ENCODE results near the gene FNIP2. TPM values are rescaled to one million over a fixed set of nuclear protein-coding genes. Genes with fewer than 3 reads are reported as not detected.

Gene FNIP2
- total RNA-seq, 2 experiments from 2014 or later = 17.7 to 19.4 TPM

DNA sequence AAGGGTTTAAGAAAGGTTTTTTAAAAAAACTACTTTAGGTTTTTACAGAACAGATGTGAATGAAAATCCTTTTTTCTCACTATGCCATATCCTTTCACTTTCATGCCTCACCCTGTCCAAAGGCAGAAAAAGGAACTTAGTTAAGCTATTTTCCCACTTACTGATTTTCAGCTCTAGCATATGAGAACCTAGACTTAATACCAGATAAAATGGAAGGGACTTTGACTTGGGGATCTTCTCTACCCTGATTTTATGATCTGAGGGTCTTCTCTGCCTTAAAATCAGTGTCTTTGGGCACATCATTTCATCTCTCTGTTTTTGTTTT is 42.4 kb downstream of the FNIP2 start:
- H3K4me3 Mint-ChIP-seq = no peak overlapping the region
- H3K36me3 Mint-ChIP-seq = peaks cover 3% of the 10 kb centered on the region
- peaks cover 46% of the 10 kb centered on the region for H3K4me1 Mint-ChIP-seq (ENCODE audit: low read depth)
- H3K9me3 Mint-ChIP-seq = no peaks in the 10 kb centered on the region
- no peak overlapping the region for H3K27ac Mint-ChIP-seq
- no peak for DNase-seq
- intact Hi-C loops (cut with micrococcal nuclease) = loop anchor here (2.0 kb wide), 2 partner anchors 32 to 42 kb away; partner anchors contain the start of gene FNIP2
- POLR2A ChIA-PET = interaction anchor here (0.6 to 2.1 kb wide), 4 partner anchors 10 to 397 kb away, joined by 3 to 8 read pairs (median 7); no protein-coding TSS in a partner anchor
- H3K27me3 Mint-ChIP-seq = no peaks in the 10 kb centered on the region
- CTCF ChIA-PET = interaction anchor here (0.9 to 1.2 kb wide), 3 partner anchors 11 to 40 kb away, joined by 3 read pairs; no protein-coding TSS in a partner anchor

DNA sequence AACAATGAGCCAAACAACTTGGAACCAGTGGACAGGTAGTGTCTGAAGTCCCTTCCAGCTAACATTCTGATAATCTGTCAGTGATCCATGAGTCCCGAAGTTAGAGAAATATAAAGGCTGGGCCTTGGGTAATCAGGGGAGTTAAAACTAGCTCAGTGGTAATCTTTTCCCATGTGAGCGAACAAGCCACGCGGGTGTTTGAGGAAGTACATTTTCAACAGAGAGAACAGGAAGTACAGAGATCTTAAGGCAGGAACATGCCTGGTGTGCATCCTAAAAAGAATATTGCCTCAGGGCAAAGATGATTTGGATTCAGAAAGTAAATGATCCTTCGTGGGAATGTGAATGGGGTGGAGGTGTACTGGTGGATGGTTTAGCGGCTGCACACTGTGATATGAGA is 42.9 kb downstream of the FNIP2 start:
- ChIA-PET POLR2A (interaction anchor here (0.6 to 2.1 kb wide), 2 partner anchors 15 to 397 kb away, joined by 3 to 7 read pairs; no protein-coding TSS in a partner anchor), CTCF (interaction anchor here (0.9 to 1.2 kb wide), 2 partner anchors 11 to 40 kb away, joined by 3 read pairs; no protein-coding TSS in a partner anchor)
- intact Hi-C loops (cut with micrococcal nuclease) = loop anchor here (2.0 kb wide), 2 partner anchors 33 to 43 kb away; partner anchors contain the start of gene FNIP2
- Mint-ChIP-seq H3K4me1 (ENCODE audit: low read depth) (peaks cover 46% of the 10 kb centered on the region), H3K36me3 (peaks cover 3% of the 10 kb centered on the region), H3K9me3 (no peaks in the 10 kb centered on the region), H3K27ac (peak overlapping the region; percentile 53), H3K27me3 (no peaks in the 10 kb centered on the region), H3K4me3 (peak overlapping the region; percentile 2)
- no peak for DNase-seq

DNA sequence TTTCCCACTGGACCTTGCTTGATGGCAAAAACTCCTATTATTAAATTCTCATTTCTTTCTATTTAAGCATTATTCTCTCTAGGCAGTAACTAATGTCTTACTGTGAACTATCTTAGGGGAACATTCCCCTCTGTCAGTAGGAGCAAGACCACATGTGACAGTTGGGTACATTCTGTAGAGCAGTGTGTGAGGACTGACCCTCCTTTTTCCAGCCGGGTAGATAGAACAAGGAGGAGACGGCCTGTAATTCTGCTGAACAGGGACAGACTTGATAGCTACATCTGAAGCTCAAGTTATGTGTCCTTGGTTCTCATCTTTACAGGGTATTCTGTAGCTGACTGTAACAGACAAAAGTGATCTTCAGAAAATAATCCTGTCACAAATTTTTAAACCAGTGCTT is 43.3 kb downstream of the FNIP2 start:
- Mint-ChIP-seq H3K9me3 (no peaks in the 10 kb centered on the region), H3K27me3 (no peaks in the 10 kb centered on the region), H3K36me3 (peaks cover 3% of the 10 kb centered on the region), H3K4me1 (ENCODE audit: low read depth) (peaks cover 51% of the 10 kb centered on the region), H3K4me3 (no peak overlapping the region), H3K27ac (no peak overlapping the region)
- intact Hi-C loops (cut with micrococcal nuclease) = no loop called here
- DNase-seq = no peak
- ChIA-PET POLR2A (no interaction called here), CTCF (interaction anchor here (0.9 to 1.2 kb wide), 2 partner anchors 10 to 39 kb away, joined by 3 read pairs; no protein-coding TSS in a partner anchor)

DNA sequence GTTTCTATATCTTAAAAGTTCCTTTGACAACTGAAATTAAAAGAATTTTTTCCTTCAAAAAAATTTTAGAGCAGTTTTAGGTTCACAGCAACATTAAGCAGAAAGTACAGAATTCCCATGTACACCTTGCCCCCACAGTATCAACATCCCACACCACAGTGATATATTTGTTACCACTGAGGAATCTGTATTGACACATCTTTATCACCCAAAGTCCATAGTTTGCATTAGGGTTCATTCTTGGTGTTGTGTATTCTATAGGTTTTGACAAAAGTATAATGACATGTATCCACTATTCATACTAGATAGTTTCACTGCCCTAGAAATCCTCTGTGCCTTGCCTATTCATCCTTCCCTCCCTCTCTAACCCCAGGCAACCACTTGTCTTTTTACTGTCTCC is 43.7 kb downstream of the FNIP2 start:
- Mint-ChIP-seq H3K4me3 (no peak overlapping the region), H3K27me3 (no peaks in the 10 kb centered on the region), H3K27ac (no peak overlapping the region), H3K36me3 (peaks cover 3% of the 10 kb centered on the region), H3K4me1 (ENCODE audit: low read depth) (peaks cover 53% of the 10 kb centered on the region), H3K9me3 (no peaks in the 10 kb centered on the region)
- intact Hi-C loops (cut with micrococcal nuclease) = no loop called here
- DNase-seq = no peak
- CTCF ChIA-PET = no interaction called here
- POLR2A ChIA-PET = no interaction called here

DNA sequence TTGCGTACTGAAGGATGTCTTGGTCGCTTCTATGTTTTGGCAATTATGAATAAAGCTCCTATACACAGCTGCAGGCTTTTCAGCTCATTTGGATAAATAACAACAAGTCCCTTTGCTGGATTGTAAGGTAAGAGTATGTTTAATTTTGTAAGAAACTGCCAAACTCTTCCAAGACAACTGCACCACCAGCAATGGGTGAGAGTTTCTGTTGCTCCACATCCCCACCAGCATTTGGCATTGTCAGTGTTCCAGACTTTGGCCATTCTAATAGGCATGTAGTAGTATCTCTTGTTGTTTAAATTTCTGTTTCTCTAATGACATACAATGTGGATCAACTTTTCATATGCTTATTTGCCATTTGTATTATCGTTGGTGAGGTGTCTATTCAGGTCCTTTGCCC is 44.3 kb downstream of the FNIP2 start:
- Mint-ChIP-seq H3K36me3 (peaks cover 3% of the 10 kb centered on the region), H3K9me3 (no peaks in the 10 kb centered on the region), H3K4me1 (ENCODE audit: low read depth) (peaks cover 58% of the 10 kb centered on the region), H3K4me3 (no peak overlapping the region), H3K27ac (no peak overlapping the region), H3K27me3 (no peaks in the 10 kb centered on the region)
- ChIA-PET POLR2A (no interaction called here), CTCF (no interaction called here)
- no peak for DNase-seq
- intact Hi-C loops (cut with micrococcal nuclease) = no loop called here

DNA sequence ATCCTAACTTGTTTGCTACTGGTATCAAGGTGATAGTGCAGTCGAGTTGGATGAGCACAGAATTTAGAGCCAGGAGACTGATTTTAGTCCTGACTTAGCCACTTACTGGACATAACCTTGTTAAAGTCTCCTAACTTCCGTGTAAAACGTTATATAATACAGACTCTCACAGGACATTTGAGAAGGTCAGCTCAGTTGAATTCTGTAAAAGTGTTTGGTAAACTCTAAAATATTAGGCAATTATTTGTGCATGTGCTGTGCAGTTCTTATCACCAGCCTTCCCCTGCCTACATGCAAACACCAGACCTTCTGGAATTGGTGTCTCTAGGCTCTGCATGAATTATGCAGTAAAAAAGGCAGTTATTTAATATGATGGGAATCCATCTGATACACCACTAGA is 45.4 kb downstream of the FNIP2 start:
- POLR2A ChIA-PET = no interaction called here
- DNase-seq = no peak
- H3K4me3 Mint-ChIP-seq = no peak overlapping the region
- H3K36me3 Mint-ChIP-seq = peaks cover 3% of the 10 kb centered on the region
- peaks cover 58% of the 10 kb centered on the region for H3K4me1 Mint-ChIP-seq (ENCODE audit: low read depth)
- CTCF ChIA-PET = no interaction called here
- H3K9me3 Mint-ChIP-seq = no peaks in the 10 kb centered on the region
- H3K27me3 Mint-ChIP-seq = no peaks in the 10 kb centered on the region
- intact Hi-C loops (cut with micrococcal nuclease) = no loop called here
- no peak overlapping the region for H3K27ac Mint-ChIP-seq

DNA sequence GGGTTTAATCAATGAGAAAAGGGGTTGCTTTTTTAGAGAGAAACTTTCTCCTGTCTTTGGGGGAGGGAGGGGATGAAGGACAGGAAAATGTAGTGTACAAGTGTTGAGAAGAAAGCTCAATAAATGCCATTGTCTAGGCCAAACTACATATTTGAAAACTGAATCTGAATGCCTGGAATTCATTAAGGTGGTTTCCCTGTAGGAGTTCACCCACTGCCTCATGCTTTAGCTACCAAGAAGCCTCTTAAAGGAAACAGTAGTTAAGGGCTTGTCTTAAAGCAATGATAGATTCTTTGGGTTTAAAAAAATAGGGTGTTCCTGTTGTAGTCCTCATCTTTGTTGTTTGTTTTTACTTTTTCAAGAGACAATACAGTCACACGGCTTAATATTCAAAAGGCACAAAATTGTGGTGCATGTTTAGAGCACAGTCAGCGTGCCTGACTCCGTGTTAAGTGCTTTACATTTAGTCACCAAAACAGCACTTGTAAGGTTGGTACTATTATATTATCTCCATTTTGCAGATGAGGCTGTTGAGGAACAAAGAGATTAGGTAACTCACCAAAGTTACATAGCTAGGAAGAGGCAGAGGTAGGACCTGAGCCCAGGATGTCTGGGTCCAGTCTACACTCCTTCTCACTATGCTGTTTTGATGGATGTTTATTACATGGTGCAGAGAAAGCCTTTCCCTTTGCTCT is 46.0 kb downstream of the FNIP2 start:
- no peak overlapping the region for H3K4me3 Mint-ChIP-seq
- no peaks in the 10 kb centered on the region for H3K27me3 Mint-ChIP-seq
- POLR2A ChIA-PET = no interaction called here
- intact Hi-C loops (cut with micrococcal nuclease) = no loop called here
- peaks cover 57% of the 10 kb centered on the region for H3K4me1 Mint-ChIP-seq (ENCODE audit: low read depth)
- H3K9me3 Mint-ChIP-seq = no peaks in the 10 kb centered on the region
- DNase-seq = no peak
- CTCF ChIA-PET = no interaction called here
- H3K27ac Mint-ChIP-seq = no peak overlapping the region
- peaks cover 3% of the 10 kb centered on the region for H3K36me3 Mint-ChIP-seq

DNA sequence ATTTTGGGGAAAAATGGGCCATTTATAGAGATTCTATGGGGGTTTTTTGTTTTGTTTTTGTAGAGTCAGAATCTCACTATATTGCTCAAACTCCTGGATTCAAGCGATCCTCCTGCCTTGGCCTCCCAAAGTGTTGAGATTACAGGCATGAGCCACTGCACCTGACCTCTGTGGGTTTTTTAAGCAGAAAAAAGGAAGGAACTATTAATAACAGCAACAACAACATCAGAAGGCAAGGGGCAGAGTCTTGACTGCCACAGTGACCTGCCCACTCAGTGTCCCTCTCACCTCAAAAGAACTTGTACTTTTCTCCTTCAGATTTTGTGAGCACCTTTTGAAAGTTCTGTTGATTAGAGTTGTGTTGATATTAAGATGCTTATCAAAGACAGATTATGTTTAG is 48.1 kb downstream of the FNIP2 start:
- Mint-ChIP-seq H3K27ac (no peak overlapping the region), H3K36me3 (peaks cover 3% of the 10 kb centered on the region), H3K4me3 (no peak overlapping the region), H3K9me3 (no peaks in the 10 kb centered on the region), H3K27me3 (no peaks in the 10 kb centered on the region), H3K4me1 (ENCODE audit: low read depth) (peaks cover 56% of the 10 kb centered on the region)
- intact Hi-C loops (cut with micrococcal nuclease) = no loop called here
- ChIA-PET POLR2A (no interaction called here), CTCF (interaction anchor here (1.1 kb wide), 1 partner anchor 35 kb away, joined by 3 read pairs; no protein-coding TSS in a partner anchor)
- DNase-seq = no peak

DNA sequence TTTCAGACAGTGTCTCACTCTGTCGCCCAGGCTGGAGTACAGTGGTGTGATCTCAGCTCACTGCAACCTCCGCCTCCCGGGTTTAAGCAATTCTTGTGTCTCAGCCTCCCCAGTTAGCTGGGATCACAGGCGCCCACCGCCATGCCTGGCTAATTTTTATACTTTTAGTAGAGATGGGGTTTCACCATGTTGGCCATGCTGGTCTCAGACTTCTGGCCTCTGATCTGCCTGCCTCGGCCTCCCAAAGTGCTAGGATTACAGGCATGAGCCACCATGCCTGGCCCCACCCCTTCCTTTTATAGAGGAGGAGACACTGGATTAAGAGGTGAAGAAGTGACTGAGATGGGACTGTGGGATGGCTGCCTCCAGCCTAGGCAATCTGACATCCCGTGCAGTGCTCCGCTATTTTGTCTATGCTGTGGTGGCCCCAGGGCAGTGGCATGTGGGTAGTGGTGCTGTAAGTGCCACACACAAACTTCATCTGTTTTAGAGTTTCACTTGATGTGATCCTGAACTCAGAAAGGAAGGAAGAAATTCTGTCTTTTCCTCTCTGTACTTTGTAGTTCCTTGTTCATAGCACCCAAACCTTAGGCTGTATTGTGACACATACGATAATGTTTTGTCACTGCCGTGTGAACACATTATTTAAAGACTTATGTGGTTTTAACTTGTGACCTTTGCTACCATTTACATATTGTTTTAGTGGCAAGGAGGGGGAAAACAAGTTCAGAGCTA is 48.9 kb downstream of the FNIP2 start:
- peaks cover 3% of the 10 kb centered on the region for H3K36me3 Mint-ChIP-seq

DNA sequence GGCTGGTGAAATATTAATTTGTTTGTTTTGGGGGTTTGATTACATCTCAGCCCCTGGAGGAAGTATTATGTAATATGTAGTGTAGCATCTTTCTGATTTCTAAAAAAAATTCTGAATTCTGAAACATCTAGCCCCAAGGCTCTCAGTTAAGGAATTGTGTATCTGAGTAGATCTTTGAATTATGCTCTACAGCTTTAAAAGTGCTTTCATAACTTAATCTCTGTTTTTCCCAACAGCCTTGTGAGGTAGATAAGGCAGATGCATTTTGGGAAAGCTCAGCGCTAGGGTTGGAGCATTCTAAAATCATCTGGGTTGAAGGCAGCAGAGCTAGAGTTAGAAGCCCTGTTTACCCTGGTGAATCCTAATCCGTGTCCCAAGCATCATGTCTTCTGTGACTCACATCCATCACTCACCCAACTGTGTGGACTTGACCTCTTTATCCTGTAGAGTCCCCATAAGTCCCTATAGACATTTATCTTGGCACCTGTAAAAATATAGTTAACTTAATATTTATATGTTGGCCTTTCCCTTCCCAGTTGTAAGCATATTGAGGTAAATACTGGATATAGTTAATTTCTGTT is 49.8 kb downstream of the FNIP2 start:
- intact Hi-C loops (cut with micrococcal nuclease) = no loop called here
- Mint-ChIP-seq H3K27me3 (no peaks in the 10 kb centered on the region), H3K4me3 (no peak overlapping the region), H3K27ac (no peak overlapping the region), H3K36me3 (peaks cover under 1% of the 10 kb centered on the region), H3K4me1 (ENCODE audit: low read depth) (peaks cover 57% of the 10 kb centered on the region), H3K9me3 (no peaks in the 10 kb centered on the region)
- CTCF ChIA-PET = interaction anchor here (1.9 kb wide), 1 partner anchor 33 kb away, joined by 8 read pairs; no protein-coding TSS in a partner anchor
- DNase-seq = no peak
- POLR2A ChIA-PET = interaction anchor here (1.4 kb wide), 1 partner anchor 9 kb away, joined by 3 read pairs; no protein-coding TSS in a partner anchor

More for the DNA sequence above, 48.9 kb downstream of the FNIP2 start:
- CTCF ChIA-PET = no interaction called here
- Mint-ChIP-seq H3K27me3 (no peaks in the 10 kb centered on the region), H3K27ac (peak overlapping the region; percentile 43), H3K9me3 (no peaks in the 10 kb centered on the region), H3K4me3 (no peak overlapping the region), H3K4me1 (ENCODE audit: low read depth) (peaks cover 54% of the 10 kb centered on the region)
- POLR2A ChIA-PET = no interaction called here
- DNase-seq = no peak
- intact Hi-C loops (cut with micrococcal nuclease) = no loop called here

DNA sequence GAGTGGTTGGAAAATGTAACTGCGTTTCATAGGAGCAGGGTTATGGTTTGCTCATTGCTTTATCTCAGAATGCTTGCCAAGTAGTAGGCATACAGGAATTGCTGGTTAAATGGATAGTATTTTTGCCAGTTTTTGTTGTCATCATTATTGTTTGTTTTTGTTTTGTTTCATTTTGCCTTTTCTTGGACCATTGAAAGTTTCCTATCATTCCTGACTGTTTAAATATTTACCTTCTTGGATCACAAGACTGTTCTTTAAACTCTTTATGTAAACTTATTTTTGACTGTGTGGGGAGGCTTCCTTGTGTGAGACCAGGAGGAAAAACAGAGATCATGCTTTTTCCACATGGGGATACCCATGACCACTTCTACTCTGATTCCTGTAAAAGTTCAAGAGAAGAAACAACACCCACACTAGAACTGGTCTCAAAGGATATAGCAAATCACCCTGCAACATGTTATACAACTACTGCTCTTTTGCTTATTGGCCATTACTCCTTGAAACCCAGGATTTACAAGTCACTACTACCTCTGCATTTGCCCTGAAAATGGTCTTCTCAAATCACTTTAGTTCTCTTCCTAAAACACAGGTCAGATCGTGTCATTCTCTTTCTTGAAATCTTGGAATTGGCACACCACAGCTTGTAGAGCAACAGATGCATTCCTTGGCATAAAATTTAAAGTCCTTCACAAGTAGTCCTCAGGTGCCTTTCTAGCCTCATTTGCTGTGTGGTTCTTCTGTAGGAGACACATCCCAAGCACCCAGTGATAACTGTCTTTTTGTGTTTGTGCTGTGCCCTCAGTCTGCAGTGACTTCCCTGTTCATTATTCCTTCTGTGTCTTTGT is 51.3 kb downstream of the FNIP2 start:
- ChIA-PET CTCF (interaction anchor here (1.9 kb wide), 1 partner anchor 31 kb away, joined by 8 read pairs; no protein-coding TSS in a partner anchor), POLR2A (interaction anchor here (1.4 to 1.7 kb wide), 3 partner anchors 10 to 51 kb away, joined by 3 to 8 read pairs (median 6); partner anchors contain the start of gene FNIP2)
- no peaks in the 10 kb centered on the region for H3K36me3 Mint-ChIP-seq
- peak overlapping the region; percentile 36 for H3K27ac Mint-ChIP-seq
- no peaks in the 10 kb centered on the region for H3K9me3 Mint-ChIP-seq
- intact Hi-C loops (cut with micrococcal nuclease) = loop anchor here (5.0 to 10.0 kb wide), 2 partner anchors 257 to 285 kb away; partner anchors contain the start of gene RAPGEF2
- peaks cover 65% of the 10 kb centered on the region for H3K4me1 Mint-ChIP-seq (ENCODE audit: low read depth)
- no peak overlapping the region for H3K4me3 Mint-ChIP-seq
- no peak for DNase-seq
- no peaks in the 10 kb centered on the region for H3K27me3 Mint-ChIP-seq
